NCI-H128 (cell line): ENCODE results near the gene DCUN1D4.
"Not testable (repeated sequence)": the region's sequence is repeated elsewhere in the genome, so short reads cannot be mapped to it uniquely, and the experiment has no call there.

Source experiments
- DNase-seq: peaks from one replicate; lab custom pipeline; 2025; ENCODE audit not compliant: unreplicated experiment; lab: John Stamatoyannopoulos, UW

DCUN1D4 gene

DNA sequence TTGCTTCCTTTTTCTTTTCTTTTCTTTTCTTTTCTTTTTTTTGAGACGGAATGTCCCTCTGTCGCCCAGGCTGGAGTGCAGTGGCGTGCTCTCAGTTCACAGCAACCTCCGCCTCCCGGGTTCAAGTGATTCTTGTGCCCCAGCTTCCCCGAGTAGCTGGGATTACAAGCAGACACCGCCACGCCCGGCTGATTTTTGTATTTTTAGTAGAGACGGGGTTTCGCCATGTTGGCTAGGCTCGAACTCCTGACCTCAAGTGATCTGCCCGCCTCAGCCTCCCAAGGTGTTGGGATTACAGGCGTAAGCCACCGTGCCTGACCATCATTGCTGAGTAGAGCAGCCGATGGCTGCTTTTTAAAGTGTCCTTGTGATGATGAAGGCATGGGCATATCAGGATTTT, 50.4 kb downstream of the DCUN1D4 start:
- not testable (repeated sequence) for DNase-seq

DNA sequence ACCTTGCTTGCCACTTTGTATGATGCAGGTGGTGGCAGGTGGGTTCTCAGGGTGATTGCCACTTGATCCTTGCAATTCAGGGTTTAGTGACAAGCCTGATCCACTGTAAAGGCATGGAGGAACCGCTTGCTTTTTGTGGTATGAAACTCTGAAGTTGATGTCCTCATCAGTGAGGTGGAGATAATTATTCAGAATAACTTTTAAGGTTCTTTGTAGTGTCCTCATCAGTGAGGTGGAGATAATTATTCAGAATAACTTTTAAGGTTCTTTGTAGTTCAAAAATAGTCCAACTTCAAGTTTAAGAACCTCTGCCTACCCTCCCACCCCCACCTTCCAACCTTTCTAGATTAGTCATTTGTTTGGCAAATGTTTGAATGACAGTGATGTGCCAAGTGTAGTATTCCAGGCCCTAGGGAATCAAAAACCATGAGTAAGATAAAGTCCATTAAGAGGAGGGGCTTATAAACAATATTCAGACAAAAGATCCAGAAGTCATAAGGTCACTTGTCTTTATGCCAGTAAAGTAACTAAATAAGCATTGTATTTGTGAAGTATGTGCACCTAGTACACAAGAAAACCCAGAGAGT, 51.2 kb downstream of the DCUN1D4 start:
- DNase-seq: no peak

DNA sequence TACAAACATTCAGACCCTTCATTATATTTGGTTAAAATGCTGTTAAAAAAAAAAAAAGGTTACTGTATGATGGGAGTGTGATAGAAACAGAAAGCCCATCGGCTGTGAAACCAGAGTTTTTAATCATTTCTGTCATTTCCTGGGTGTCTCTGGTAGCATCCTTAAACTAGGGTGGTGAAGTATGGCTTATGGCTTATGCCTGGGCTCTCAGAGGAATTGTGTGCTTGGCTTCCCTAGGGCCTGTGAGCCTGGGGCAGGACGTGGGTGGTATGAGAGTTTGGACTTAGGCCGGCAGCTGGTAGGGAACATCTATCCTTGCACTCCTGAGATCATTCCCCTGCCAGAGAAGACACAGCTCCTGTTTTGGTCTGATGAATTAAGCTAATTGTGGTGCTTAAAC, 52.2 kb downstream of the DCUN1D4 start:
- no peak for DNase-seq

DNA sequence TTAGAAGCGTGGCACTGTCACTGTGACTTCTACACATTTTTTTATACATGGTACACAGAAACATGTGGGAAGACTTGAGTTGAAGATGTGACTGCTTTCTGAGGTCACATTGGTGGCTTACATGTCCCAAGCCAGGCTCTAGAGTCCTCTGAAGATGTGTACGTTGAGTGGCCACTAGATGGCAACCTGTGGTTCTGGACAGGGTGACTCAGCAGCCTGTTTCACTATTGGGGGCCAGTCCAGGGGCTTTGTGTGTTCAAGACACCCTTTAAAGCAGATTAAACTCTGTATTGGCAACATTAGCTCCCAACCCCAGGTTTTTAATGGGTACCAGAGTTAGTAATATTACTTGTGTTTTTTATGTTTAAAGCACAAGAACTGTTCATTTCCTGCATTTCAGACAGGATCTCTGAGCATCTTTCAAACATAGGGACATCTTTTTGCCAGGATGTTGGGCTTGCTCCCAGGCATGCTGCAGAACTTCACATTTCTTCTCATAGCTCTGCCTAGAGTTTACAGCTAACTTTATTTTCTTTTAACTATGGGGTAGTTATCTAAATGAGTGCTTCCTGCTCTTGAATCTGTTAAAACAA, 53.0 kb downstream of the DCUN1D4 start:
- no peak for DNase-seq

DNA sequence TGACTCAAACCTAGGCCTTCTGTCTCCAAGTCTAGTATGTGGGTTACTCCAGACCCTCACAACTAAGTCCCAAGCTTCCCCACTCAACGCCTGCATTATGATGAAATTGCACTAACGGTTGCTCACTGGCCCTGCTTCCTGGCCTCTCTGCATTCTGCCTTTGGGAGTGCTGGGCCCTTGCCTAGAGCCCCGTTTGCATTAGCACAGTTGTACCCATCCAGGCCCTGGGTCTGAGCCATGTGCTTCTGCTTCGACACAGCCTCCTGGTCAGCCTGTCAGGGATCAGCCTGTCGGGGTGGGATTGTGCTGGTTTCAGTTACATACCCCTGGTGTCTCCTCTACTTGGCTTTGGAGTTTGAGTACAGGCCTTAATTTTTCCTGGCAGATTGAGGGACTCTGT, 58.4 kb downstream of the DCUN1D4 start:
- no peak for DNase-seq

DNA sequence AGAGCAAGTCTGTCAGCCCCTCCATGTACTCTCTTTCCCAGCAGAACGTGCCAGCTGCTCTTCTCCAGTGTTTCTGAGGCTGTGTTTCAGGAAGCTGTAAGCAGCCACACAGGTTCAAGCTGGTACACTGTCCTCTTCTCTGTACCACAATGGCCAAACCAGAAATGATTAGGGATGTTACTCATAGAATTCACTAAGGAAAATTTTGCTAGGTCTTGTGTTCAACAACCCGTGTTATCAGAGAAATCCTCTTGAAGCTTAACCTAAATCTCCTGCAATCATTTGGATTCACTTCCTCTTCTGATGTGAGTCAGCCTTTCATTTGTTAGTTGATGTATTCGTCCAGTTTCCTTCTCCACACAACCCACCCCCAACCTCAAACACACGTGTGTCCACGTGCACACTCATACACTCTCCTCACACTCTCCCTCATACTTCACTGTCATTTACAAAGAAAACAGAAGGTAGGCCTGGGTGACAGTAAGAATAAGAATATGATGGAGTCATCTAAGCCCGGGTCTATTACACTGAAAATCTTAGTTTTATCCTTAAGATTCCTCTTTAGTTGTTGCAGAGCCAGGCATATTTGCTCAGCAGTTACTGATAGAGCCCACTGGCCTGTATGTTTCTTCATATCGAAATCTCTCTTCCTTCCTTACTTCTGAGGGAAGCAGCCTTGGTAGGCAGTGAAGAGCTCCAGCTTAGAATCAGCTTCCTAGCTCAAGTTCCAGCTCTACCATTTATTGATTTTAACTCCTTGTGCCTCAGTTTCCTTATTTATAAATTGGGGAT, 63.4 kb downstream of the DCUN1D4 start:
- no peak for DNase-seq

DNA sequence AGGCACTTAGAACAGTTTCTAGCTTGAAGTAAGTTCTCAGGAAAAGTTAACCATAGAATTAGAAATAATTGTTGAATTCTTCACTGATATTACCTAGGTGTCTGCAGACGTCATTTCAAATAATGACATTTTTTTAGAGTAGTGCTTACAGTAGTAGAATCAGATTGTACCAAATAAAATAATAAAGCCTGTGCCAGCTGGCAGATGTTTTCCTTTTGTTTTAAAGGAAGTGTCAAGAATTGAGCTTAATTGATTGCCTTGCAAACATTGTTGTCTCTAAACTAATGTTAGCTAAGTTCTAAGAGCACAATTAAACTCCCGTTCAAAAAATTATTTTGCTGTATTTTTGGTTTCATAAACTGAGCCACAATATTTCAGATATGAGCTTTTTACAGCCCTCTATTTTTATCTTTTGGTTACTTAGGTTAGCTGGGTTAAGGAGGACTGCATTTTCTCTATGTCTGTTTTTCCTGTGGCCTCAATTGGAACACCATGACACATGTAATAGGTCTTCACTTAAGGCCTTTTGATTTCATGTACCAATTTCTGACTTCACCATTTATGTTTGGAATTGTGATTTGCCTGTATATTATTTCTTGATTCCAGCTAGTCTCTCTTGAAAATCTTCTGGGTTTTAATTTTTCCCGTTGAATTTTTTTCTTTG, 64.2 kb downstream of the DCUN1D4 start:
- DNase-seq: no peak

DNA sequence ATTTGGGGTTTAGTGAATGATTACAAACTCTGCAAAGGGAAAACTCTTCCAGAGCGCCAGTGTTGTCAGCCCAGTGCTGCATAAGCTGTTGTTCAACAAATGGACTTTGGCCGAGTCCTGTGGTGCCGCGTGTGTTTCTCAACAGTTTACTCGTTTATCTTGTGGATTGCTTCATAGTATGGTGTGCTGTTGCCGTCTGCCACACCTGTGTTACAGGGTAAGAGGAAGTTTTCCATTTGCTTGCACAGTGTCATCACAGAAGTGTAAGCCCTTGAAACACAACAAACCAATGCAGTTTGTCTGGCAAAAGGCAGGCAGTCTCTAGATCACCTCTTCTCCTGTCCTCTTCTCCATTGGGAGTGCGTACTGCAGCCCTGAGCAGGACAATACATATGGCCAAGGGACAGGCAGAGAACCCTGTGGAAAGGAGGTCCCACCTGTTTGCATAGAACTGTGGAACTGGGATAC, 66.3 kb downstream of the DCUN1D4 start:
- no peak for DNase-seq

DNA sequence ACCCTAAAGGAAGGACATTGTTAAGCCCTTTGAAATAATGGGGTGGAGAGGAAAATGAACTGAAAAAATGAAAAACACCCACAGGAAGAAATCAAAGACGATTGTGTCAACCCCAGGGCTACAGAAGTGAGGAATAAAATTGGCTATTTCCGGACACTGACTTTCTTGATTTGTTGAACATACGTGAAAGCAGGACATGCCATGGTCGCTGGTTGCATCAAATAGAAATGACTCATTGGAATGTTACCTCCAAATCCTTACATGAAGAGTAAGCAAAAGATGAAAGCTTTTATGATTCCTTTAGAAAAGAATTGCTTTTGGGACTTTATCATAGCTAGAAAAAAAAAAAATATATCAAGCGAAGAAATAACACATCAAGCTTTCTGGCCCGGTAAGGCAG, 75.3 kb downstream of the DCUN1D4 start:
- no peak for DNase-seq

DNA sequence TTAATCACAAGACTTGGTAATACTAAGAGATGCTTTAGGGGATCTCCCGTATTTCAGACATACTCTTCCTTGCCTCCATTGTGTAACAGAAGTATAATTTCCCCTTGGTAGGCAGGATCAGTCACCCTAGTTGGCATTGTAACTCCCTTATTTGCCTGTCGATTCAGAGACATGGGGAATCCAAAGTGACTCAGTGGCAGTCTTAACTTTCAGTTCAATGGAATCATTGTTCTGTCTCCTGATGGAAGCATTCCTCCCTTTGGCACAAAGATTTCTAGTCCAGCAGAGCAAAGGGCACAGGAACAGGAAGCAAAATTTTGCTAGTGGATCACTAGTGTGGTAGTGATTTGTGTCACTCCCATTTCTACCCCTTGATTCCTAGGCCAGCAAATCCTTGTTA, 80.4 kb downstream of the DCUN1D4 start:
- DNase-seq: no peak

DNA sequence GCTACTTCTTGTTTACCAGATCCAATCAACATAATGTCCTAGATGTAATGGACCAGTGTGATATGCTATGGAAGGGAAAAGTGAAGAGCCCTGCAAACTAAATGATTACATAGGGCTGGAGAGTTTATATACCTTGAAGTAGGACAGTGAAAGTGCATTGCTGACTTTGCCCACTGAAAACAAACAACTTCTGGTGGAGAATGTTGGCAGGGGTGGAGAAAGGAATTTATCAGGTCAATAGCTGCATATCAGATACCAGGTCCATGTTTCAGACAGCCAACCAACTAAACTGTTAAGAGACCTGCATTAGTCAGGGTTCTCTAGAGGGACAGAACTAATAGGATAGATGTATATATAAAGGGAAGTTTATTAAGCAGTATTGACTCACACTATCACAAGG, 82.4 kb downstream of the DCUN1D4 start:
- DNase-seq: no peak

DNA sequence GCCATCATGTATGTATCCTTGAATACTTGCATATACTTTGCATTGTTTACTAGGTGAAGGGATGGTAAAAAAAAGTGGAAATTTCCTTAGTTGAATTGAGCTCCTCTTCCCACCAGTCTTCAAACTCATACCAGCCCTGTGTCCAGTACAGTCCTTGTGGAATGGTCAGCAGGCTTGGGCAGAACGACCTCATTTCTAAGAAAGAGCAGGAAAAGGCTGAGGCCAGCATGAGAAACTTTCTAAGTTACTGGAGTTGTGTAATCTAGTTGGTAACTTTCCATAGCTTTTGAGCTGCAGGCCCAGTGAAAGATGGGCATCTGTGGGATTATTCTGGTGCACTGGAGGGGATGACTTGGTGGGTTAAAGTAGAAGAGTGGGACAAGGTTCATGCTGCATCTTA, 87.6 kb downstream of the DCUN1D4 start:
- DNase-seq: no peak

DNA sequence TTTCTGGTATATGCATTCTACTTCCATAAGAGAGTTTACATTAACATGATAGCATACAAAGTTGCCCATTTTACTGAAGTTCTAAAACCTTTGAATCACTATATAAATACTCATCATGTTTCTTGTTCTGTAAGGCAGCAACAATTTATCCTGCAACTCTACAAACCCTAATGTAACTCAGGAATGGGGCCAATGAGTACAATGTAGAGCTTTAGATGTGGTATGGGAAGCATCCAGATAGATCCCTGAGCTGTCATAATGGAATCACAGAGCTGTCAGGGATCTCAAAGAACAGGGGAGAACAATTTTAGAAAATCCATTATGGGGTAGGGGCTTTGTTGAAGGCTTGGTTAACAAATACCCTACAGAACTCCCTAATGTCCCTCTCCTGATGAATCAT, 88.5 kb downstream of the DCUN1D4 start:
- no peak for DNase-seq

DNA sequence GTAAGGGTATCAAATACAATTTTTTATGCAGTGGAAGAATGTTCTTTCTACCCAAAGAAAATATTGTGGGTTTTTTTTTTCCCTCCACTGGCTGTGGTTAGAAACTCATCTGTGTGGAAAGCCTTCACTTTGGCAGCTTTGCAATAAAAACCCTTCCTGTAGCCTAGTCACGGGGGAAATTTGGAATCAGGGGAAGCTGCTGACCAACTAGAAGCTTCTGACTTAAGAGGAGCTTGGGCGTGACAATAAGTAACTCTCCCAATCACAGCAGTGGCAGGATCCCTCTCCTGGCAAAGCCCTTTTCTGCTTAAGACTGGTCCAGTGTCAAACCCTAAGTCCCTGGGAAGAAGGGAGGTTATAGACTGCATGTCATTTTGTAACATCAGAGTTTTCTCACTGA, 89.3 kb downstream of the DCUN1D4 start:
- no peak for DNase-seq

DNA sequence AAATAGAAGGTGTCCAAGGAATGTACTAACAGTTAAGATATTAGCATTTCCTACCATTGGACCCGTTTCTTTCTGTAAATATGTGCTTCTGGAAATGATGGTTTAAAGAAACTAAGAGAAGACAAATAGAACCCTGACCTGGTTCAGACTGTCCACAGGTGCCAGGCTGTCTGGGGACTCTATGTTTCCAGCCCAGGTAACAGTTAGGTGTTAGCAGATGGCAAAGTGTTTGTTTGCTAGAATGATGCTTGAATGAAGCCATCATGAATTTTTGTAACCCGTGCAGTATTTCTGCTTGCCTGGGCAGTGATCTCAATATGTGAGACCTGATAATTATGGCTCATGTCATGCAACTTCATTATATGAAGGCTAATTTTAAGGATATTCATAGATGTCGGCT, 89.7 kb downstream of the DCUN1D4 start:
- no peak for DNase-seq

DNA sequence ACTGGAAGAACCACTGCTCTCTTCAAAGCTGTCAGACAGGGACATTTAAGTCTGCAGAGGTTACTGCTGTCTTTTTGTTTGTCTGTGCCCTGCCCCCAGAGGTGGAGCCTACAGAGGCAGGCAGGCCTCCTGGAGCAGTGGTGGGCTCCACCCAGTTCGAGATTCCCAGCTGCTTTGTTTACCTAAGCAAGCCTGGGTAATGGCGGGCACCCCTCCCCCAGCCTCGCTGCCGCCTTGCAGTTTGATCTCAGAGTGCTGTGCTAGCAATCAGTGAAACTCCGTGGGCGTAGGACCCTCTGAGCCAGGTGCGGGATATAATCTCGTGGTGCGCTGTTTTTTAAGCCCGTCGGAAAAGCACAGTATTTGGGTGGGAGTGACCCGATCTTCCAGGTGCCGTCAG, 97.5 kb downstream of the DCUN1D4 start:
- not testable (repeated sequence) for DNase-seq

DNA sequence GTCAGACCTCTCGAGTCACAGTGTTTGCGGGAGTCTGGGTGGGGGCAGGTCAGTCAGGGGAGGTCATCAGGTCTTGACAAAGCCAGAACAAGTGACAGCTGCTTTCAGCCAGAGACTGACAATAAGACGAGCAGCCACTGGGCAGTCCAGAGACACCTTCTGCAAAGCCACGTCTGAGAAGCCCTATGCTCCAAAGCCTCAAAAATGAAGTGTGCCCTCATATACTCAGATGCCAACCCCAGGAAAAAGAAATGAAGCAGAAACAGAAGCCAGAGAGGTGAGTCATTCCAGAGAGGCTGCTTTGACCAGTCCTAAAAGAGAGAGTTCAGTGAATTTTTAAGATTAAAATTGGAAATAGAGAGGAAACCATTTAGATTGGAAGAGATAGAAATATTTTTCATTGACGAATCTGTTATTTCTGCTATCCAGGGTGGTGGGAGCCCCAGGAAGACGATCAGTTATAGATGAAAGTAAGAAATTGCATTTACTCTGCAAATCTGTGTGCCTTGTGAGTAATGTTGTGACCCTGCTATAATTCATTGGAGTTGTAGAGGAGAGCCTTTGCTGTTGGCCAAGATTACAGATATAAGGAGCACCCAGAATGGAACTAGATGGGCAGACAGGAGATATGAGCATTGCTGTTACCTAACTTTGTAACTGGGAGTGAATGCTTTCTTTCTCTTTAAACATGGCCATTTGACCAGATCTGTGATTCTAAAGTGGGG, 99.3 kb downstream of the DCUN1D4 start:
- no peak for DNase-seq

DNA sequence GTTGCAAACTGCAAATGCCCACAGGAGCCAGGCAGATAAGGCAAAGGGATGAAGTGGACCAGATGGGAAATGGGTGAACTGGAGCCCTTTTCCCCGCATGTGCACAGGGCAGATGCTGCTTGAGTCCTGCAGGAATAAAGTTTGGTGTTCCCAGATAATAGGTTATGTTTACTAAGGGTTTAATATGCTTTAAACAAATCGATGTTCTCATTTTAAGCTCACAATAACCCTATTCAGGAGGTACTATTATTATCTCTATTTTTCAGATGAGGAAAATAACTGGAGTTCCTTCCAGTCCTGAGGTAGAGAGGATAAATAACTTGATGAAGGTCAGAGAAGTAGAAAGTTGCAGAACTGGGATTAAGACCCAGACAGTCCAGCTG, 99.9 kb downstream of the DCUN1D4 start:
- no peak for DNase-seq

DNA sequence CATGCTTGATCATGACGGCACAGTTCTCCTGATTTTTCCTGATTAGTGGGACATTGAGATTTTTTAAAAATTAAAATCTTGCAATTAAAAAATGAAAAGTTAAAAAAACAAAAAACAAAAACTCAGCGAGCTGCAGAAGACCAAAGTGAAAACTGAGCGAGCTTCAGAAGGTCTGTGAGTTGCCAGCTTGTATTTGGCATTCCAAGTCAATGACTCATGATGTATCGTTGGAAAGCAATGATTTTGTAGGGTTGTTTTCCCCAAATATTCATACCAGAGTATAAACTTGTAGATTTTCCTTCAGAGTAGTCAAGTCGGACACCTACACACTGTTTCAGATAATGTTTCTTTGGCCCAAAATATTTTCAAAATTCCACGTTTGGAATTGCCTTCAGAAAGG, 100.3 kb downstream of the DCUN1D4 start:
- no peak for DNase-seq

DNA sequence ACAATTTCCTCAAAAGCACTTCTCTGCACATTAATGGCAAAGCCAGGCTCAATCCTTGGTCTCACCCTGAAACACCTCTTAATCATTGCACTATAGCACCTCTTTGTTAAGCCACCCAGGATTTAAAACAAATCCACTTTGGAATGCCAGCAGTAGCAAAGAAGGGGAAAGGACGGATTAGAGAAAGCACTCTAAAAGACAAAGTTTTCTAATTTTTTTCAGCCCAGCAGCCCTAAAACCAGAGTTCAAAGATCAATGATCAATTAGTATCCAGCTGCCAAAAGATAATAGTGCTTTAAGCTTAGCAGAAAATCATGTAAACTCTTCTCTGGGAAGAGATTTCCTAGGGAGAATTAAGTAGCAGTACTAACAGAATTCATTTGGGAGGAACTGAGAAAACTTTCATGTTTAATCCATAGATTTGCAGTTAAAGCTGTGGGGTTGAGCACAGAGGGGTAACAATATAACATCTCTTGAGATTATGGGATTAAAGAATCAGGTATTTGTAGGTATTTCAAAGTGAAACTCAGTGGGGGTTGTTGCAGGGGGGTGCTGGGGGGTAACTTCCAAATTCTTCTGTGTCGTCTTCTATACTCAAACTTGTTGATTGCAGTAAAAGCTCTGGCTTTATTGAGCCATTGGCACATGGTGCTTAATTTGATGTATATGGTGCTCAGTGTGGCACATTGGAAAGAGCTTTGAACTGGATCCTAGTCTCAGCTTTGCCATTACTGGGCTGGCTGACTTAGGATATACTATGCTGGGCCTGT, 115.4 kb downstream of the DCUN1D4 start:
- no peak for DNase-seq

DNA sequence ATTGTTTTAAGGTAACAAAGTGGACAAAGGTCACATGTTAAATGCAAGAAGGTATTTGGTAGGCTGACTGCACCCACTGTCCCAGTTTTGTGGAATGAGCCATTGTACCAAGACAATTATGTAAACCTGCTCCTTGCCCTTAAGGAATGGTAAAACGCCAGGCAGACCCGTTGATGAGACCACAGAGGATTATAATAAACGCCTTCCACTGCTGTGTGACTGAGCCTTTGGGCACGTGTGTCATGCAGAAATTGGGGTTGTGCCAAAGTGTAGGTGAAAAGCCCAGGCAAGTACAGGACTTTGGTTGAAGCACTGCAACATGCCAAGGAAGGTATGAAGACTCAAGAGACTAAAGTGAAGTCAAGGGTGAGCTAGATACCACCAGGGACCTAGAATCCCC, 117.5 kb downstream of the DCUN1D4 start:
- DNase-seq: no peak
